PC-3 (cell line): ENCODE results near the gene SNAPC3. TPM values are rescaled to one million over a fixed set of nuclear protein-coding genes. Genes with fewer than 3 reads are reported as not detected.

Experiments used
- ATAC-seq: fragments of 200-7000 bp; cut with Tn5 transposase; 2 replicates; pipeline ENCODE4 v1.9.1; 2020; ENCODE audit warnings: mild to moderate bottlenecking, moderate library complexity
- Bru-seq: library from RNA; stranded (reverse); fragments of 400-500 nt; gene quantifications from one replicate; lab custom pipeline; 2021; lab: Mats Ljungman, UMichigan
- BruChase-seq, 2 experiments: library from RNA; stranded (reverse); fragments of 400-500 nt; gene quantifications; one replicate each; lab custom pipeline; 2021; lab: Mats Ljungman, UMichigan
- BruUV-seq: library from RNA; stranded (reverse); fragments of 400-500 nt; replicated peaks from 2 replicates; lab custom pipeline; 2021; lab: Mats Ljungman, UMichigan
- CTCF ChIA-PET: fragments of 300-600 bp; sonication (Branson Sonifier 250); formaldehyde crosslinking; loops from one replicate; lab custom pipeline; 2022; ENCODE audit warnings: antibody characterized with exemption; lab: Charles Lee
- POLR2A ChIA-PET: fragments of 300-600 bp; sonication (Branson Sonifier 250); formaldehyde crosslinking; loops from one replicate; lab custom pipeline; 2022; ENCODE audit warnings: antibody characterized with exemption; ENCODE audit not compliant: unreplicated experiment; lab: Charles Lee
- DNase-seq: peaks from one replicate; pipeline ENCODE4 v3.0.0-alpha.2; 2015
- H2AFZ ChIP-seq: fragments of 300-600 bp; sonication (generic); 2 replicates; pipeline ENCODE4 v1.6.0; 2016; ENCODE audit warnings: antibody characterized with exemption, low read length
- H3F3A ChIP-seq: fragments of 300-600 bp; sonication (generic); one replicate; pipeline ENCODE4 v1.6.0; 2017; ENCODE audit warnings: antibody characterized with exemption, low read length, control low read depth, mild to moderate bottlenecking; ENCODE audit not compliant: unreplicated experiment
- H3K27ac ChIP-seq: fragments of 300-600 bp; sonication (generic); 2 replicates; pipeline ENCODE4 v1.5.1; 2016; ENCODE audit warnings: mild to moderate bottlenecking, low read length
- H3K27me3 ChIP-seq: fragments of 300-600 bp; sonication (generic); 2 replicates; pipeline ENCODE4 v1.6.1; 2016; ENCODE audit warnings: low read length, mixed read lengths
- H3K36me3 ChIP-seq: fragments of 300-600 bp; sonication (generic); 2 replicates; pipeline ENCODE4 v1.6.1; 2016; ENCODE audit warnings: low read depth, mixed run types, low read length, mixed read lengths
- H3K4me1 ChIP-seq: fragments of 300-600 bp; sonication (generic); 2 replicates; pipeline ENCODE4 v1.5.1; 2016; ENCODE audit warnings: low read length; ENCODE audit not compliant: insufficient read depth
- H3K4me2 ChIP-seq: fragments of 300-600 bp; sonication (generic); 2 replicates; pipeline ENCODE4 v1.6.0; 2016; ENCODE audit warnings: low read length
- H3K4me3 ChIP-seq: fragments of 300-600 bp; sonication (generic); 2 replicates; pipeline ENCODE4 v1.5.1; 2016; ENCODE audit warnings: mild to moderate bottlenecking, low read length, mixed read lengths
- H3K79me2 ChIP-seq: fragments of 300-600 bp; sonication (generic); 2 replicates; pipeline ENCODE4 v1.6.1; 2017; ENCODE audit warnings: low read length, mixed read lengths
- H3K9ac ChIP-seq: fragments of 300-600 bp; sonication (generic); 2 replicates; pipeline ENCODE4 v1.6.0; 2016; ENCODE audit warnings: mild to moderate bottlenecking, low read length
- H3K9me2 ChIP-seq: fragments of 300-600 bp; sonication (generic); replicated peaks from 2 replicates; pipeline ENCODE4 v1.6.1; 2016; ENCODE audit warnings: mixed run types, low read length, mixed read lengths
- H3K9me3 ChIP-seq: fragments of 300-600 bp; sonication (generic); 2 replicates; pipeline ENCODE4 v1.6.1; 2016; ENCODE audit warnings: low read length, mixed read lengths
- H4K20me1 ChIP-seq: fragments of 300-600 bp; sonication (generic); 2 replicates; pipeline ENCODE4 v1.6.1; 2016; ENCODE audit warnings: low read length, mixed read lengths
- CTCF ChIP-seq: fragments of 300-600 bp; sonication (generic); conservative IDR thresholded peaks from 2 replicates; pipeline ENCODE4 v1.5.1; 2017; ENCODE audit warnings: antibody characterized with exemption, low read depth, mild to moderate bottlenecking, low read length
- EZH2 ChIP-seq: fragments of 300-600 bp; sonication (generic); IDR thresholded peaks from one replicate; pipeline ENCODE4 v1.6.1; 2017; ENCODE audit warnings: antibody characterized with exemption, mild to moderate bottlenecking, low read length; ENCODE audit not compliant: unreplicated experiment
- EZH2phosphoT487 ChIP-seq: fragments of 300-600 bp; sonication (generic); IDR thresholded peaks from 2 replicates; pipeline ENCODE4 v1.6.1; 2018; ENCODE audit warnings: mild to moderate bottlenecking, antibody characterized with exemption, low read length, borderline replicate concordance
- intact Hi-C: fragments of 100-400 bp; cut with micrococcal nuclease; formaldehyde crosslinking; loops from 2 replicates; pipeline ENCODE4 v1.9.0; 2023
- long read RNA-seq: library from polyadenylated mRNA; unstranded; transcript quantifications from one replicate; pipeline ENCODE4 v2.0.0, GENCODE V29; 2021; ENCODE audit not compliant: unreplicated experiment
- total RNA-seq: library from RNA; depleted of rRNA; stranded (reverse); fragments of >200 nt; gene quantifications from 2 replicates; pipeline ENCODE4 v1.2.3, GENCODE V29; 2014; rRNA removed

Gene SNAPC3
- 25.4 and 34.2 TPM in 2 replicates for total RNA-seq
- percentile 77 among the genes with signal in this experiment for Bru-seq, nascent RNA
- BruChase-seq, experiment 1, labeled RNA remaining after a 6-hour chase, result percentile 75 among the genes with signal in this experiment
- percentile 74 among the genes with signal in this experiment for BruChase-seq, experiment 2, labeled RNA remaining after a 2-hour chase
- long read RNA-seq, full-length matches to known transcripts, result 35 of 51 reads
- long read RNA-seq, partial matches to known transcripts, result 4 of 51 reads
- long read RNA-seq, other reads (novel, unspliced or antisense), result 12 of 51 reads

GRCh38 chr9:15422372-15423230 is at the start of gene SNAPC3:
SNAPC3 (plus strand) TSS chr9:15422876; CDS start chr9:15422880, 4 bp downstream.
- no peaks in the 10 kb centered on the region for H4K20me1 ChIP-seq
- BruUV-seq, result no TSS peak

GRCh38 chr9:15373881-15374280 is 48.8 kb upstream of the SNAPC3 start:
- Histone ChIP-seq H3K4me2 (no peak overlapping the region), H4K20me1 (no peaks in the 10 kb centered on the region), H3K9me3 (no peaks in the 10 kb centered on the region), H3K4me1 (no peaks in the 10 kb centered on the region), H3K27me3 (no peaks in the 10 kb centered on the region), H2AFZ (no peak overlapping the region), H3K9me2 (no peaks in the 10 kb centered on the region), H3K36me3 (no peaks in the 10 kb centered on the region), H3K4me3 (no peak overlapping the region), H3F3A (no peaks in the 10 kb centered on the region), H3K27ac (no peak overlapping the region), H3K79me2 (no peaks in the 10 kb centered on the region), H3K9ac (no peak overlapping the region)
- no peak for ATAC-seq
- ChIA-PET CTCF (no interaction called here), POLR2A (no interaction called here)
- no TSS peak for BruUV-seq
- no peak for DNase-seq
- TF ChIP-seq CTCF, result no peak
- TF ChIP-seq EZH2phosphoT487, result no peak
- TF ChIP-seq EZH2, result no peak
- intact Hi-C loops, result no loop called here

More at GRCh38 chr9:15422372-15423230, at the start of gene SNAPC3:
- peak within 1 kb of the TSS; percentile 48 for H3K27ac ChIP-seq
- peak within 1 kb of the TSS; percentile 79 for H3K4me2 ChIP-seq
- H3K27me3 ChIP-seq, result no peaks in the 10 kb centered on the region
- peak within 1 kb of the TSS; percentile 94 for H3K4me3 ChIP-seq
- H2AFZ ChIP-seq, result peak within 1 kb of the TSS; percentile 98
- DNase-seq, result peak; percentile 90
- TF ChIP-seq CTCF, result no peak
- TF ChIP-seq EZH2phosphoT487, result no peak
- TF ChIP-seq EZH2, result no peak
- CTCF ChIA-PET, result no interaction called here
- peaks cover 16% of the 10 kb centered on the region for H3K4me1 ChIP-seq
- H3K9me2 ChIP-seq, result no peaks in the 10 kb centered on the region
- peak; percentile 97 for ATAC-seq
- H3K9me3 ChIP-seq, result no peaks in the 10 kb centered on the region
- H3K36me3 ChIP-seq, result peaks cover 21% of the 10 kb centered on the region; the same call in 1 of the 2 replicates
- intact Hi-C loops, result loop anchor here (2.0 to 5.0 kb wide), 2 partner anchors 116 to 185 kb away; partner anchors contain the start of gene TTC39B
- H3K9ac ChIP-seq, result peak within 1 kb of the TSS; percentile 92
- H3K79me2 ChIP-seq, result peaks cover 40% of the 10 kb centered on the region
- POLR2A ChIA-PET, result no interaction called here
- no peaks in the 10 kb centered on the region for H3F3A ChIP-seq
